GM12878 (cell line): Measurements from ENCODE around the gene COG1.

Experiments
- BRCA1 ChIP-seq: IDR thresholded peaks from 2 replicates; pipeline ENCODE4 v1.6.1; 2011; ENCODE audit warnings: low read depth, low read length, improper control_type of control experiment
- CUX1 ChIP-seq: IDR thresholded peaks from 2 replicates; pipeline ENCODE4 v1.6.1; 2012; ENCODE audit warnings: improper control_type of control experiment, low read depth, low read length; ENCODE audit not compliant: insufficient replicate concordance
- EZH2 ChIP-seq: IDR thresholded peaks from 2 replicates; pipeline ENCODE4 v1.6.1; 2012; ENCODE audit warnings: low read depth, mild to moderate bottlenecking, control low read depth, inconsistent platforms, low read length, borderline replicate concordance; ENCODE audit not compliant: control insufficient read depth
- FOXK2 ChIP-seq: fragments of 450-650 bp; IDR thresholded peaks from 2 replicates; pipeline ENCODE4 v1.6.1; 2017; ENCODE audit warnings: mild to moderate bottlenecking, moderate library complexity
- FOXM1 ChIP-seq: IDR thresholded peaks from 2 replicates; pipeline ENCODE4 v1.6.1; 2012; ENCODE audit warnings: low read depth, mild to moderate bottlenecking, inconsistent platforms, low read length, moderate library complexity
- GATAD2B ChIP-seq: fragments of 450-650 bp; conservative IDR thresholded peaks from 2 replicates; pipeline ENCODE4 v1.6.1; 2017; ENCODE audit warnings: low read depth, mild to moderate bottlenecking, moderate library complexity
- POLR2AphosphoS5 ChIP-seq: IDR thresholded peaks from 2 replicates; pipeline ENCODE4 v1.6.1; 2011; ENCODE audit warnings: mild to moderate bottlenecking, low read length, inconsistent platforms
- SP1 ChIP-seq: IDR thresholded peaks from one replicate; pipeline ENCODE4 v1.6.1; 2011; ENCODE audit warnings: low read depth, low read length
- TF ChIP-seq, protein P1 (sequence below), 3 experiments: IDR thresholded peaks in 2 of 3; conservative IDR thresholded peaks in 1 of 3; 2 replicates each; pipeline ENCODE4 v1.5.1; 2011; ENCODE audit warnings: low read depth in 3 of 3, low read length in 3 of 3, mild to moderate bottlenecking in 3 of 3, control low read depth in 2 of 3, moderate library complexity in 2 of 3, inconsistent platforms in 1 of 3, mixed read lengths in 1 of 3; ENCODE audit not compliant: control insufficient read depth in 2 of 3, insufficient read depth in 1 of 3; ENCODE audit errors: extremely low read depth in 1 of 3
- TF ChIP-seq, protein P2 (sequence below): fragments of 450-650 bp; IDR thresholded peaks from 2 replicates; pipeline ENCODE4 v1.6.1; 2017; ENCODE audit warnings: mild to moderate bottlenecking, low read depth, inconsistent platforms; ENCODE audit not compliant: poor library complexity, severe bottlenecking
- TF ChIP-seq, protein P3 (sequence below): IDR thresholded peaks from 2 replicates; pipeline ENCODE4 v1.6.1; 2011; ENCODE audit warnings: low read depth, low read length, improper control_type of control experiment, borderline replicate concordance

DNA sequence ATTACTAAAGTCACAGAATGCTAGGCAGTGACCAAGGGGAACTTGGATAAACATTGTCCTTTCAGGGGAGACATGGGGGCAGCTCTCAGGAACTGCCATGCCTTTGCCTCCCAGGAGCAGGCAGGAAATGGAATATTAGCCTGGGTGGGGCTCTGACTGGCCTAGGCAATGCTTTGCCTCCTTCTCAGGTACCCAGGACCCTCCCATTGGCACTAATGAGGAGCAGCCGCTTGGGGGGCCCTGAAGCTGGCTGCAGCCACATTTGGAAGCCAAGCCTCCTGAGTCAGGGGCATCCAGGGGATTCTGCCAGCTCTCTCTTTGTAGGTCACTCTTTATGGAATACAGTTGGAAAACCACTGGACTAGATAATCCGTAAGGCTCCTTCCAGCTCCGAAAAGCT lies 63.4 kb downstream of the COG1 start:
- TF ChIP-seq, protein P1, sequence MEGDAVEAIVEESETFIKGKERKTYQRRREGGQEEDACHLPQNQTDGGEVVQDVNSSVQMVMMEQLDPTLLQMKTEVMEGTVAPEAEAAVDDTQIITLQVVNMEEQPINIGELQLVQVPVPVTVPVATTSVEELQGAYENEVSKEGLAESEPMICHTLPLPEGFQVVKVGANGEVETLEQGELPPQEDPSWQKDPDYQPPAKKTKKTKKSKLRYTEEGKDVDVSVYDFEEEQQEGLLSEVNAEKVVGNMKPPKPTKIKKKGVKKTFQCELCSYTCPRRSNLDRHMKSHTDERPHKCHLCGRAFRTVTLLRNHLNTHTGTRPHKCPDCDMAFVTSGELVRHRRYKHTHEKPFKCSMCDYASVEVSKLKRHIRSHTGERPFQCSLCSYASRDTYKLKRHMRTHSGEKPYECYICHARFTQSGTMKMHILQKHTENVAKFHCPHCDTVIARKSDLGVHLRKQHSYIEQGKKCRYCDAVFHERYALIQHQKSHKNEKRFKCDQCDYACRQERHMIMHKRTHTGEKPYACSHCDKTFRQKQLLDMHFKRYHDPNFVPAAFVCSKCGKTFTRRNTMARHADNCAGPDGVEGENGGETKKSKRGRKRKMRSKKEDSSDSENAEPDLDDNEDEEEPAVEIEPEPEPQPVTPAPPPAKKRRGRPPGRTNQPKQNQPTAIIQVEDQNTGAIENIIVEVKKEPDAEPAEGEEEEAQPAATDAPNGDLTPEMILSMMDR (IDR thresholded peaks at IDR 0.05 in 2 of 3, conservative IDR thresholded peaks at IDR 0.05 in 1 of 3; ENCODE audit: control insufficient read depth in 2 of 3, extremely low read depth in 1 of 3, insufficient read depth in 1 of 3, low read depth in 3 of 3, low read length in 3 of 3) = no peak
- no peak for TF ChIP-seq FOXK2
- TF ChIP-seq, protein P2, sequence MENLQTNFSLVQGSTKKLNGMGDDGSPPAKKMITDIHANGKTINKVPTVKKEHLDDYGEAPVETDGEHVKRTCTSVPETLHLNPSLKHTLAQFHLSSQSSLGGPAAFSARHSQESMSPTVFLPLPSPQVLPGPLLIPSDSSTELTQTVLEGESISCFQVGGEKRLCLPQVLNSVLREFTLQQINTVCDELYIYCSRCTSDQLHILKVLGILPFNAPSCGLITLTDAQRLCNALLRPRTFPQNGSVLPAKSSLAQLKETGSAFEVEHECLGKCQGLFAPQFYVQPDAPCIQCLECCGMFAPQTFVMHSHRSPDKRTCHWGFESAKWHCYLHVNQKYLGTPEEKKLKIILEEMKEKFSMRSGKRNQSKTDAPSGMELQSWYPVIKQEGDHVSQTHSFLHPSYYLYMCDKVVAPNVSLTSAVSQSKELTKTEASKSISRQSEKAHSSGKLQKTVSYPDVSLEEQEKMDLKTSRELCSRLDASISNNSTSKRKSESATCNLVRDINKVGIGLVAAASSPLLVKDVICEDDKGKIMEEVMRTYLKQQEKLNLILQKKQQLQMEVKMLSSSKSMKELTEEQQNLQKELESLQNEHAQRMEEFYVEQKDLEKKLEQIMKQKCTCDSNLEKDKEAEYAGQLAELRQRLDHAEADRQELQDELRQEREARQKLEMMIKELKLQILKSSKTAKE = no peak
- no peak for TF ChIP-seq BRCA1
- TF ChIP-seq, protein P3, sequence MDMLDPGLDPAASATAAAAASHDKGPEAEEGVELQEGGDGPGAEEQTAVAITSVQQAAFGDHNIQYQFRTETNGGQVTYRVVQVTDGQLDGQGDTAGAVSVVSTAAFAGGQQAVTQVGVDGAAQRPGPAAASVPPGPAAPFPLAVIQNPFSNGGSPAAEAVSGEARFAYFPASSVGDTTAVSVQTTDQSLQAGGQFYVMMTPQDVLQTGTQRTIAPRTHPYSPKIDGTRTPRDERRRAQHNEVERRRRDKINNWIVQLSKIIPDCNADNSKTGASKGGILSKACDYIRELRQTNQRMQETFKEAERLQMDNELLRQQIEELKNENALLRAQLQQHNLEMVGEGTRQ = no peak
- no peak for TF ChIP-seq EZH2
- TF ChIP-seq SP1 = no peak
- TF ChIP-seq GATAD2B = no peak
- no peak for TF ChIP-seq FOXM1
- no peak for TF ChIP-seq CUX1
- no peak for TF ChIP-seq POLR2AphosphoS5
